ENCODE data around the gene IMPG2.

- no peak for TF ChIP-seq CTCF (IDR thresholded peaks at IDR 0.05)
- TF ChIP-seq POLR2A (IDR thresholded peaks at IDR 0.05): no peak
Measured at GRCh38 chr3:101319531-101319930, 844 bp downstream of the IMPG2 start.

Measured in uterus (tissue), 2 donors.